ENCODE measurements around the gene YES1.

YES1 gene

GRCh38 chr18:811892-812375 lies at the start of gene YES1:
YES1 (minus strand) TSS chr18:812242; CDS start chr18:756827, 55,415 bp downstream.
- DNase-seq (ENCODE audit: low read depth in 2 of 3, low spot score in 1 of 3), result no peak

- DNase-seq (ENCODE audit: low read depth in 2 of 3, low spot score in 1 of 3), result no peak
Measured at GRCh38 chr18:857986-858385, 45.9 kb upstream of the YES1 start.

- DNase-seq (ENCODE audit: low read depth in 2 of 3, low spot score in 1 of 3), result no peak
Measured at GRCh38 chr18:853471-853870, 41.4 kb upstream of the YES1 start.

GRCh38 chr18:850960-851359 lies 38.9 kb upstream of the YES1 start:
- DNase-seq (ENCODE audit: low read depth in 2 of 3, low spot score in 1 of 3), result no peak

- no peak for DNase-seq (ENCODE audit: low read depth in 2 of 3, low spot score in 1 of 3)
Measured at GRCh38 chr18:849021-849420, 37.0 kb upstream of the YES1 start.

- DNase-seq (ENCODE audit: low read depth in 2 of 3, low spot score in 1 of 3), result no peak
Measured at GRCh38 chr18:848062-848861, 36.2 kb upstream of the YES1 start.

- DNase-seq (ENCODE audit: low read depth in 2 of 3, low spot score in 1 of 3), result no peak
Measured at GRCh38 chr18:845152-845819, 33.2 kb upstream of the YES1 start.

GRCh38 chr18:841647-842370 lies 29.8 kb upstream of the YES1 start:
- DNase-seq (ENCODE audit: low read depth in 2 of 3, low spot score in 1 of 3), result no peak

- no peak for DNase-seq (ENCODE audit: low read depth in 2 of 3, low spot score in 1 of 3)
Measured at GRCh38 chr18:840516-840915, 28.5 kb upstream of the YES1 start.

- DNase-seq (ENCODE audit: low read depth in 2 of 3, low spot score in 1 of 3), result no peak
Measured at GRCh38 chr18:840023-840408, 28.0 kb upstream of the YES1 start.

- peak; percentile 76 to 96 (median 81) for DNase-seq (ENCODE audit: low read depth in 2 of 3, low spot score in 1 of 3)
Measured at GRCh38 chr18:839224-840022, 27.4 kb upstream of the YES1 start.

GRCh38 chr18:837922-838321 lies 25.9 kb upstream of the YES1 start:
- no peak for DNase-seq (ENCODE audit: low read depth in 2 of 3, low spot score in 1 of 3)

GRCh38 chr18:834082-834720 lies 22.2 kb upstream of the YES1 start:
- DNase-seq (ENCODE audit: low read depth in 2 of 3, low spot score in 1 of 3), result no peak

GRCh38 chr18:833197-833596 lies 21.2 kb upstream of the YES1 start:
- no peak for DNase-seq (ENCODE audit: low read depth in 2 of 3, low spot score in 1 of 3)

- DNase-seq (ENCODE audit: low read depth in 2 of 3, low spot score in 1 of 3), result no peak
Measured at GRCh38 chr18:832085-832681, 20.1 kb upstream of the YES1 start.

GRCh38 chr18:830315-830901 lies 18.4 kb upstream of the YES1 start:
- DNase-seq (ENCODE audit: low read depth in 2 of 3, low spot score in 1 of 3), result peak in 1 of 3 donors; percentile 12

- DNase-seq (ENCODE audit: low read depth in 2 of 3, low spot score in 1 of 3), result no peak
Measured at GRCh38 chr18:829432-829831, 17.4 kb upstream of the YES1 start.

GRCh38 chr18:827093-827677 lies 15.1 kb upstream of the YES1 start:
- DNase-seq (ENCODE audit: low read depth in 2 of 3, low spot score in 1 of 3), result no peak

GRCh38 chr18:825891-826585 lies 14.0 kb upstream of the YES1 start:
- DNase-seq (ENCODE audit: low read depth in 2 of 3, low spot score in 1 of 3), result no peak

Measured in stimulated activated CD4-positive, alpha-beta T cell treated with anti-CD3 and anti-CD28 coated beads, Interleukin-12 subunit alpha, Interleukin-12 subunit beta, amount 100 ng/mL, for 48 hours (primary cell).